Omental fat pad (tissue), 4 donors: Measurements from ENCODE around the gene ACTC1. TPM values are rescaled to one million over a fixed set of nuclear protein-coding genes. Genes with fewer than 3 reads are reported as not detected.

Experiments used
- ATAC-seq: fragments of 150-250 bp; one replicate; pipeline ENCODE4 v1.9.1; 2016; ENCODE audit warnings: mild to moderate bottlenecking, moderate library complexity; ENCODE audit not compliant: low FRiP score
- DNase-seq: peaks from one replicate; pipeline ENCODE4 v3.0.0-alpha.2; 2019; ENCODE audit warnings: low spot score
- CTCF ChIP-seq, 3 donors: fragments of 450-650 bp; IDR thresholded peaks; one replicate each; pipeline ENCODE4 v1.5.1; 2016 to 2017; ENCODE audit warnings: antibody characterized with exemption in 3 of 3, mild to moderate bottlenecking in 3 of 3, moderate library complexity in 2 of 3
- total RNA-seq, 4 donors: library from RNA; depleted of rRNA; stranded (reverse); fragments of >200 nt; gene quantifications; one replicate each; pipeline ENCODE4 v1.1.0, GENCODE V29; 2016

ACTC1 gene
- total RNA-seq, 4 donors from 2014 or later = 0.38 to 5.5 (median 0.93) TPM; not detected in 1

- DNase-seq (no peak), ATAC-seq (no peak)
- no peak for TF ChIP-seq CTCF (IDR thresholded peaks at IDR 0.05)
These were observed 42.0 kb downstream of the ACTC1 start for GRCh38 chr15:34753236-34753894.

GRCh38 chr15:34749691-34750090, 45.7 kb downstream of the ACTC1 start:
- no peak for DNase-seq
- no peak for ATAC-seq
- no peak for TF ChIP-seq CTCF (IDR thresholded peaks at IDR 0.05)

Other genes starting within 250 kb of the ACTC1 start
- gene GOLGA8B, start 211.9 kb downstream of the ACTC1 start, total RNA-seq = 100 to 1,000 TPM in 1 of 4 donors, 10 to 100 TPM in 3; 59.3 to 120 (median 86.5) TPM
- not detected for gene GJD2, start 40.6 kb downstream of the ACTC1 start, total RNA-seq
- gene AQR, start 174.2 kb upstream of the ACTC1 start, total RNA-seq = 10 to 100 TPM; 23.3 to 31.7 (median 27.2) TPM
- gene ZNF770, start 192.7 kb upstream of the ACTC1 start, total RNA-seq = 10 to 100 TPM; 21.5 to 30.5 (median 24.5) TPM